ENCODE measurements around the gene DPH2. TPM values are rescaled to one million over a fixed set of nuclear protein-coding genes. Genes with fewer than 3 reads are reported as not detected.

Gene DPH2
- polyA plus RNA-seq, 1 donor from 2014 or later, result 26.0 TPM

DNA sequence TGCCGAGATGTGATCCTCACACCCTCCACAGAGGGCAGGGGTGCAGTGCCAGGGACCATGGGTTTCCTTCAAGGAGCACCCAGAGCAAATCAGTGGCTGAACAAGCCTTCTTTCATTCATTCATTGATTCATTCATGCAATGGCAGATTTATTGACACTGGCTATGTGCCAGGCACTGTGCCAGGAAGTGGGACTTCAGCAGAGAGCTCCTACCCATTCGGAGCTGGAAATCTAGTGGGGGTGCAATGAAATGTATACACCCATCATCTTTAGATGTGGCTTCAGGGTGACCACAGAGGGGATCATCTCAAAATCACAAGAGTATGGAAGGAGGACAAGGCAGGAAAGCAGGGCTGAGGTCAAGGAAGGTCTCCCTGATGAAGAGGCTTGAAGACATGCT, 42.6 kb downstream of the DPH2 start:
- Histone ChIP-seq H3K79me2 (replicated peaks; ENCODE audit: insufficient read depth, low read length) (no peaks in the 10 kb centered on the region), H3K9ac (ENCODE audit: low read length) (no peak overlapping the region), H3K9me2 (ENCODE audit: insufficient read depth, low read length) (no peaks in the 10 kb centered on the region), H3K9me3 (ENCODE audit: low read length) (no peaks in the 10 kb centered on the region), H3F3A (ENCODE audit: insufficient read depth, low read length, poor library complexity, severe bottlenecking) (no peaks in the 10 kb centered on the region), H3K27ac (ENCODE audit: low read length) (no peak overlapping the region), H3K36me3 (ENCODE audit: insufficient read depth, low read length) (no peaks in the 10 kb centered on the region), H3K4me2 (ENCODE audit: low read length) (no peak overlapping the region), H4K20me1 (ENCODE audit: insufficient read depth) (no peaks in the 10 kb centered on the region), H3K27me3 (ENCODE audit: insufficient read depth, low read depth, low read length) (no peaks in the 10 kb centered on the region), H3K4me3 (ENCODE audit: low read length) (no peak overlapping the region), H2AFZ (ENCODE audit: low read depth, low read length) (no peak overlapping the region)
- TF ChIP-seq TAF1 (IDR thresholded peaks at IDR 0.05; ENCODE audit: low read depth) (no peak), SMC3 (conservative IDR thresholded peaks at IDR 0.05; ENCODE audit: poor library complexity) (no peak), EP300 (conservative IDR thresholded peaks at IDR 0.05; ENCODE audit: poor library complexity, severe bottlenecking) (no peak), MXI1 (conservative IDR thresholded peaks at IDR 0.05; ENCODE audit: poor library complexity, severe bottlenecking) (no peak), EZH2 (IDR thresholded peaks at IDR 0.05; ENCODE audit: borderline replicate concordance, insufficient read depth, low read length, poor library complexity, severe bottlenecking) (no peak), POLR2AphosphoS5 (IDR thresholded peaks at IDR 0.05) (no peak), RAD21 (conservative IDR thresholded peaks at IDR 0.05) (no peak)
- TF ChIP-seq, protein P1, sequence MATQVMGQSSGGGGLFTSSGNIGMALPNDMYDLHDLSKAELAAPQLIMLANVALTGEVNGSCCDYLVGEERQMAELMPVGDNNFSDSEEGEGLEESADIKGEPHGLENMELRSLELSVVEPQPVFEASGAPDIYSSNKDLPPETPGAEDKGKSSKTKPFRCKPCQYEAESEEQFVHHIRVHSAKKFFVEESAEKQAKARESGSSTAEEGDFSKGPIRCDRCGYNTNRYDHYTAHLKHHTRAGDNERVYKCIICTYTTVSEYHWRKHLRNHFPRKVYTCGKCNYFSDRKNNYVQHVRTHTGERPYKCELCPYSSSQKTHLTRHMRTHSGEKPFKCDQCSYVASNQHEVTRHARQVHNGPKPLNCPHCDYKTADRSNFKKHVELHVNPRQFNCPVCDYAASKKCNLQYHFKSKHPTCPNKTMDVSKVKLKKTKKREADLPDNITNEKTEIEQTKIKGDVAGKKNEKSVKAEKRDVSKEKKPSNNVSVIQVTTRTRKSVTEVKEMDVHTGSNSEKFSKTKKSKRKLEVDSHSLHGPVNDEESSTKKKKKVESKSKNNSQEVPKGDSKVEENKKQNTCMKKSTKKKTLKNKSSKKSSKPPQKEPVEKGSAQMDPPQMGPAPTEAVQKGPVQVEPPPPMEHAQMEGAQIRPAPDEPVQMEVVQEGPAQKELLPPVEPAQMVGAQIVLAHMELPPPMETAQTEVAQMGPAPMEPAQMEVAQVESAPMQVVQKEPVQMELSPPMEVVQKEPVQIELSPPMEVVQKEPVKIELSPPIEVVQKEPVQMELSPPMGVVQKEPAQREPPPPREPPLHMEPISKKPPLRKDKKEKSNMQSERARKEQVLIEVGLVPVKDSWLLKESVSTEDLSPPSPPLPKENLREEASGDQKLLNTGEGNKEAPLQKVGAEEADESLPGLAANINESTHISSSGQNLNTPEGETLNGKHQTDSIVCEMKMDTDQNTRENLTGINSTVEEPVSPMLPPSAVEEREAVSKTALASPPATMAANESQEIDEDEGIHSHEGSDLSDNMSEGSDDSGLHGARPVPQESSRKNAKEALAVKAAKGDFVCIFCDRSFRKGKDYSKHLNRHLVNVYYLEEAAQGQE (IDR thresholded peaks at IDR 0.05; ENCODE audit: borderline replicate concordance), result no peak
- TF ChIP-seq, protein P2, sequence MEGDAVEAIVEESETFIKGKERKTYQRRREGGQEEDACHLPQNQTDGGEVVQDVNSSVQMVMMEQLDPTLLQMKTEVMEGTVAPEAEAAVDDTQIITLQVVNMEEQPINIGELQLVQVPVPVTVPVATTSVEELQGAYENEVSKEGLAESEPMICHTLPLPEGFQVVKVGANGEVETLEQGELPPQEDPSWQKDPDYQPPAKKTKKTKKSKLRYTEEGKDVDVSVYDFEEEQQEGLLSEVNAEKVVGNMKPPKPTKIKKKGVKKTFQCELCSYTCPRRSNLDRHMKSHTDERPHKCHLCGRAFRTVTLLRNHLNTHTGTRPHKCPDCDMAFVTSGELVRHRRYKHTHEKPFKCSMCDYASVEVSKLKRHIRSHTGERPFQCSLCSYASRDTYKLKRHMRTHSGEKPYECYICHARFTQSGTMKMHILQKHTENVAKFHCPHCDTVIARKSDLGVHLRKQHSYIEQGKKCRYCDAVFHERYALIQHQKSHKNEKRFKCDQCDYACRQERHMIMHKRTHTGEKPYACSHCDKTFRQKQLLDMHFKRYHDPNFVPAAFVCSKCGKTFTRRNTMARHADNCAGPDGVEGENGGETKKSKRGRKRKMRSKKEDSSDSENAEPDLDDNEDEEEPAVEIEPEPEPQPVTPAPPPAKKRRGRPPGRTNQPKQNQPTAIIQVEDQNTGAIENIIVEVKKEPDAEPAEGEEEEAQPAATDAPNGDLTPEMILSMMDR (IDR thresholded peaks at IDR 0.05; ENCODE audit: poor library complexity, severe bottlenecking), result no peak

DNA sequence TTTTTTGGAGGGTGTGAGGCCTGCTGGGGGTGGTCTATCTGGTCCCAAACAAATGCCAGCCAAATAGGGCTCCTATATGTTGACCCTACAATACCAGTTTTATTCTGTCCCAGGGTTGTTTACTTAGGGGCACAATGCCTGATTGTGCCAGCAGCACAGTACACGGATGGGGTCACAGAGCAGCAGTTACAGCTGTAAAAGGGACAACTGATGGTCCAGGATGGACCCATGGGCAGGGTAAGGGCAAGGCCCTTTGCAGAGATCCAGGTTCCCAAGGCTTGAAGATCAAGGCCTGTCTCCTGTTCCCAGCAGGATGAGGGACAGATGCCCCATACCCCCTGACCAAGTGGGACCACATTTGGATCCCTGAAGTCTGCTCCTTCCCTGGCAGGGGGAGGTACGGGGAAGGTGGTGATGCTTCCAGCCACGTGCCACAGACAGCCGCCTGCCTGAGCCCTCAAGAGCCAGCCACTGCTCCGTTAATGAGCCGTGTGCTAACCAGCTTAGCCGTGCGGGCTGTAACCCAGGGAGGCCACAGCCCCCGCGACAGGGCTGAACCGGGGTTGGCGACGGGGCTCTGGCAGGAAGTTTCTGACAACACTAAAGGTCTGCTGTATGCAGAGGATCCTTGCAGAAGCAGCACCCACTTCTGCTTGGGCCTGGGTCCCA, 43.3 kb downstream of the DPH2 start:
- no peak overlapping the region for H3K4me2 ChIP-seq (ENCODE audit: low read length)
- no peak overlapping the region for H3K27ac ChIP-seq (ENCODE audit: low read length)
- H4K20me1 ChIP-seq (ENCODE audit: insufficient read depth), result no peaks in the 10 kb centered on the region
- TF ChIP-seq MXI1 (conservative IDR thresholded peaks at IDR 0.05; ENCODE audit: poor library complexity, severe bottlenecking) (no peak), TAF1 (IDR thresholded peaks at IDR 0.05; ENCODE audit: low read depth) (no peak)
- H2AFZ ChIP-seq (ENCODE audit: low read depth, low read length), result no peak overlapping the region
- no peaks in the 10 kb centered on the region for H3K9me3 ChIP-seq (ENCODE audit: low read length)
- H3K79me2 ChIP-seq (replicated peaks; ENCODE audit: insufficient read depth, low read length), result no peaks in the 10 kb centered on the region
- H3K9me2 ChIP-seq (ENCODE audit: insufficient read depth, low read length), result no peaks in the 10 kb centered on the region
- no peaks in the 10 kb centered on the region for H3K27me3 ChIP-seq (ENCODE audit: insufficient read depth, low read depth, low read length)
- H3F3A ChIP-seq (ENCODE audit: insufficient read depth, low read length, poor library complexity, severe bottlenecking), result no peaks in the 10 kb centered on the region
- no peak overlapping the region for H3K4me3 ChIP-seq (ENCODE audit: low read length)
- no peak overlapping the region for H3K9ac ChIP-seq (ENCODE audit: low read length)
- H3K36me3 ChIP-seq (ENCODE audit: insufficient read depth, low read length), result no peaks in the 10 kb centered on the region
